Spleen (tissue), 7 donors: ENCODE data around the gene ABHD1.

Experiments
- POLR2A ChIP-seq, 3 donors: fragments of 450-650 bp; IDR thresholded peaks; one replicate each; pipeline ENCODE4 v1.5.1; 2017; ENCODE audit warnings: antibody characterized with exemption in 3 of 3, mild to moderate bottlenecking in 1 of 3
- TF ChIP-seq, protein P1 (sequence below), 11 experiments: fragments of 200-600 bp in 7 of 11; fragments of 450-650 bp in 4 of 11; sonication (generic) in 4 of 11; IDR thresholded peaks in 8 of 11; conservative IDR thresholded peaks in 3 of 11; 1 replicate in 7 of 11; 2 replicates in 4 of 11; pipeline versions ENCODE4 v1.4.0 to v1.8.0; 2016 to 2021; ENCODE audit warnings: antibody characterized with exemption in 11 of 11, inconsistent platforms in 4 of 11, mild to moderate bottlenecking in 1 of 11
- donor health status: DM: no; HTN: no; CAD: no; lungs with moderate emphysema.
- donor health status: DM: no; HTN: no; CAD: no.
- donor health status: DM: no; HTN: no; CAD: no.

DNA sequence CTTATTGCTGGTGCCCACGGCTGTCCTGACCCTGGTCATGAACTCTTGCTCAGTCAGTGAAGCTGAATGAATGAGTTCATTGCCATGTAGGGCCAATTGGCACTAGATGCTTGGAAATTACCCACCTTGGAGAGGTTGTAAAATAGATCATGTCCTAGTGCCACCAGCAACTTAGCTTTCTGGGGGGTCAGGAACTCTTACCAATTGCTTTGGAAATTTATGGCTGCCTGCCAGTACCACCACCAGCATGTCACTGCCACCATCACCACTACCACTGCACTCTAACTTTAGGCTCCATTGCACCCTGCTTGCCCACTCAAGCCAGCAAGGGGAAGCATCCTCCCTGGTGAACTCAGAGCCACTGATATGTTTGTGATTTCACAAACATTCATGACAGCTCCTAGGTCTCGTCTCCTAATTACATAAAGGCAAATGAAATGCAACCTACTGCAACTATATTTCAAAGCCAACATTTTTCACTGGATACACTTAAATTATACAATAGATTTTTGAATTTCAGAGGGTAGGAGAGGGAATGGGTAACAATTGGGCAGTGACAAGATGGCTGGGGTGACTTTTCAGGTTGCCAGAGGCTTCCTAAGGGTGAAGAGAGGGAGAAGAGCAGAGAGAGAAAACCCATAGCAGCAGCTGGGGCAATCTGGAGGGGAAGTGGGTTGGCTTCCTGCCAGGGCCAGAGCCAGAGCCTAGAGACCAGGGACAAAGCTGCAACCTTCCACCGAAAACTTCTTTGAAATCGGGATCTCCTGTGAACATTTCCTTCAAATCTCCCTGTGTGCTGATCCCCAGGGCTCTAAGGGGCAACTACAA, 48.7 kb upstream of the ABHD1 start:
- TF ChIP-seq, protein P1, sequence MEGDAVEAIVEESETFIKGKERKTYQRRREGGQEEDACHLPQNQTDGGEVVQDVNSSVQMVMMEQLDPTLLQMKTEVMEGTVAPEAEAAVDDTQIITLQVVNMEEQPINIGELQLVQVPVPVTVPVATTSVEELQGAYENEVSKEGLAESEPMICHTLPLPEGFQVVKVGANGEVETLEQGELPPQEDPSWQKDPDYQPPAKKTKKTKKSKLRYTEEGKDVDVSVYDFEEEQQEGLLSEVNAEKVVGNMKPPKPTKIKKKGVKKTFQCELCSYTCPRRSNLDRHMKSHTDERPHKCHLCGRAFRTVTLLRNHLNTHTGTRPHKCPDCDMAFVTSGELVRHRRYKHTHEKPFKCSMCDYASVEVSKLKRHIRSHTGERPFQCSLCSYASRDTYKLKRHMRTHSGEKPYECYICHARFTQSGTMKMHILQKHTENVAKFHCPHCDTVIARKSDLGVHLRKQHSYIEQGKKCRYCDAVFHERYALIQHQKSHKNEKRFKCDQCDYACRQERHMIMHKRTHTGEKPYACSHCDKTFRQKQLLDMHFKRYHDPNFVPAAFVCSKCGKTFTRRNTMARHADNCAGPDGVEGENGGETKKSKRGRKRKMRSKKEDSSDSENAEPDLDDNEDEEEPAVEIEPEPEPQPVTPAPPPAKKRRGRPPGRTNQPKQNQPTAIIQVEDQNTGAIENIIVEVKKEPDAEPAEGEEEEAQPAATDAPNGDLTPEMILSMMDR (IDR thresholded peaks at IDR 0.05 in 8 of 11, conservative IDR thresholded peaks at IDR 0.05 in 3 of 11) = no peak
- TF ChIP-seq POLR2A (IDR thresholded peaks at IDR 0.05) = no peak
